ENCODE data around the gene YDJC.
"Not testable (repeated sequence)": the region's sequence is repeated elsewhere in the genome, so short reads cannot be mapped to it uniquely, and the experiment has no call there.

Gene YDJC

DNA sequence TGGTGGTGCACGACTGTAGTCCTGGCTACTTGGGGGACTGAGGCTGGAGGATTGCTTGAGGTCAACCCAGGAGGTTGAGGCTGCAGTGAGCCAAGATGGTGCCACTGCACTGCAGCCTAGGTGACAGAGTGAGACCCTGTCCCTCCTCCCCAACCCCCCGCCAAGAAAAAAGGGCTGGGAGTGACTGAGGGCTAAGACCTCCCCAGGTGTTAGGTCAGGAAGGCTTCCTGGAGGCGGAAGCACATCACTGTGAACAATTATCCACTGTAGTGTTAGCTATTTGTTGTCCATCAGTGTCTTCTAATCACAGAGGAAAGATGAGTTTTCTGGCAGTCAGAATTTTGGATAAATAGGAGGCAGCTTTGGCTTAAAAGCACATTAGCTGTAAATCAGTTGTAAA, 8.8 kb downstream of the YDJC start:
- no peak overlapping the region for H2AFZ ChIP-seq (ENCODE audit: low read length)
- H3K79me2 ChIP-seq (ENCODE audit: insufficient read depth, low read length): peaks cover 79% of the 10 kb centered on the region
- H4K20me1 ChIP-seq (ENCODE audit: insufficient read depth, low read length, poor library complexity, severe bottlenecking): peaks cover 67% of the 10 kb centered on the region
- H3K9me2 ChIP-seq (replicated peaks; ENCODE audit: low read depth, low read length): no peaks in the 10 kb centered on the region
- no peak overlapping the region for H3K9ac ChIP-seq (ENCODE audit: low read depth, low read length, poor library complexity, severe bottlenecking)
- no peaks in the 10 kb centered on the region for H3K4me1 ChIP-seq (ENCODE audit: insufficient read depth, low read length, poor library complexity, severe bottlenecking)
- H3K36me3 ChIP-seq (ENCODE audit: insufficient read depth, low read length): peaks cover 64% of the 10 kb centered on the region; the same call in 1 of the 2 replicates
- H3K4me3 ChIP-seq (ENCODE audit: low read length, poor library complexity, severe bottlenecking): no peak overlapping the region
- peaks cover 5% of the 10 kb centered on the region; the same call in 1 of the 2 replicates for H3F3A ChIP-seq (ENCODE audit: low read depth)
- no peak for TF ChIP-seq EZH2phosphoT487 (IDR thresholded peaks at IDR 0.05; ENCODE audit: borderline replicate concordance)
- TF ChIP-seq CTCF (conservative IDR thresholded peaks at IDR 0.05; ENCODE audit: low read length): no peak
- H3K27me3 ChIP-seq (ENCODE audit: insufficient read depth, low read length, poor library complexity, severe bottlenecking): no peaks in the 10 kb centered on the region
- H3K9me3 ChIP-seq (ENCODE audit: insufficient read depth, low read depth, low read length): no peaks in the 10 kb centered on the region
- H3K4me2 ChIP-seq (ENCODE audit: low read depth, low read length, poor library complexity, severe bottlenecking): no peak overlapping the region

- H3K36me3 ChIP-seq (ENCODE audit: insufficient read depth, low read length): peaks cover 72% of the 10 kb centered on the region
- not testable (repeated sequence) for H3K9me2 ChIP-seq (replicated peaks; ENCODE audit: low read depth, low read length); H3F3A ChIP-seq (ENCODE audit: low read depth); H3K9me3 ChIP-seq (ENCODE audit: insufficient read depth, low read depth, low read length); H3K4me2 ChIP-seq (ENCODE audit: low read depth, low read length, poor library complexity, severe bottlenecking); H3K4me3 ChIP-seq (ENCODE audit: low read length, poor library complexity, severe bottlenecking); H3K27me3 ChIP-seq (ENCODE audit: insufficient read depth, low read length, poor library complexity, severe bottlenecking); H3K4me1 ChIP-seq (ENCODE audit: insufficient read depth, low read length, poor library complexity, severe bottlenecking); H2AFZ ChIP-seq (ENCODE audit: low read length); H3K9ac ChIP-seq (ENCODE audit: low read depth, low read length, poor library complexity, severe bottlenecking)
- peaks cover 85% of the 10 kb centered on the region for H3K79me2 ChIP-seq (ENCODE audit: insufficient read depth, low read length)
- H4K20me1 ChIP-seq (ENCODE audit: insufficient read depth, low read length, poor library complexity, severe bottlenecking): peaks cover 56% of the 10 kb centered on the region
Observed at GRCh38 chr22:21617337-21617736, 12.5 kb downstream of the YDJC start.

GRCh38 chr22:21615731-21616130, 14.1 kb downstream of the YDJC start:
- no peaks in the 10 kb centered on the region for H3F3A ChIP-seq (ENCODE audit: low read depth)
- H3K36me3 ChIP-seq (ENCODE audit: insufficient read depth, low read length): peaks cover 72% of the 10 kb centered on the region
- no peaks in the 10 kb centered on the region for H3K9me2 ChIP-seq (replicated peaks; ENCODE audit: low read depth, low read length)
- H2AFZ ChIP-seq (ENCODE audit: low read length): no peak overlapping the region
- no peaks in the 10 kb centered on the region for H3K27me3 ChIP-seq (ENCODE audit: insufficient read depth, low read length, poor library complexity, severe bottlenecking)
- H3K9me3 ChIP-seq (ENCODE audit: insufficient read depth, low read depth, low read length): no peaks in the 10 kb centered on the region
- no peak overlapping the region for H3K4me2 ChIP-seq (ENCODE audit: low read depth, low read length, poor library complexity, severe bottlenecking)
- no peak for TF ChIP-seq EZH2phosphoT487 (IDR thresholded peaks at IDR 0.05; ENCODE audit: borderline replicate concordance)
- TF ChIP-seq CTCF (conservative IDR thresholded peaks at IDR 0.05; ENCODE audit: low read length): no peak
- H3K79me2 ChIP-seq (ENCODE audit: insufficient read depth, low read length): peaks cover 89% of the 10 kb centered on the region
- no peak overlapping the region for H3K4me3 ChIP-seq (ENCODE audit: low read length, poor library complexity, severe bottlenecking)
- H4K20me1 ChIP-seq (ENCODE audit: insufficient read depth, low read length, poor library complexity, severe bottlenecking): peaks cover 61% of the 10 kb centered on the region
- H3K4me1 ChIP-seq (ENCODE audit: insufficient read depth, low read length, poor library complexity, severe bottlenecking): no peaks in the 10 kb centered on the region
- no peak overlapping the region for H3K9ac ChIP-seq (ENCODE audit: low read depth, low read length, poor library complexity, severe bottlenecking)

- no peak overlapping the region for H3K4me2 ChIP-seq (ENCODE audit: low read depth, low read length, poor library complexity, severe bottlenecking)
- peaks cover 90% of the 10 kb centered on the region for H3K79me2 ChIP-seq (ENCODE audit: insufficient read depth, low read length)
- no peak overlapping the region for H3K4me3 ChIP-seq (ENCODE audit: low read length, poor library complexity, severe bottlenecking)
- H4K20me1 ChIP-seq (ENCODE audit: insufficient read depth, low read length, poor library complexity, severe bottlenecking): peaks cover 58% of the 10 kb centered on the region
- no peaks in the 10 kb centered on the region for H3K9me3 ChIP-seq (ENCODE audit: insufficient read depth, low read depth, low read length)
- no peaks in the 10 kb centered on the region for H3K4me1 ChIP-seq (ENCODE audit: insufficient read depth, low read length, poor library complexity, severe bottlenecking)
- H3K36me3 ChIP-seq (ENCODE audit: insufficient read depth, low read length): peaks cover 72% of the 10 kb centered on the region
- H3K9me2 ChIP-seq (replicated peaks; ENCODE audit: low read depth, low read length): no peaks in the 10 kb centered on the region
- TF ChIP-seq CTCF (conservative IDR thresholded peaks at IDR 0.05; ENCODE audit: low read length): no peak
- TF ChIP-seq EZH2phosphoT487 (IDR thresholded peaks at IDR 0.05; ENCODE audit: borderline replicate concordance): no peak
- no peaks in the 10 kb centered on the region for H3K27me3 ChIP-seq (ENCODE audit: insufficient read depth, low read length, poor library complexity, severe bottlenecking)
- no peaks in the 10 kb centered on the region for H3F3A ChIP-seq (ENCODE audit: low read depth)
- H3K9ac ChIP-seq (ENCODE audit: low read depth, low read length, poor library complexity, severe bottlenecking): no peak overlapping the region
- no peak overlapping the region for H2AFZ ChIP-seq (ENCODE audit: low read length)
Observed at GRCh38 chr22:21613553-21614233, 16.1 kb downstream of the YDJC start.

Data from Loucy (cell line).